Heart left ventricle (tissue), 13 donors: ENCODE data around the gene TASP1.

Experiments used
- POLR2A ChIP-seq, 2 donors: fragments of 450-650 bp; IDR thresholded peaks; one replicate each; pipeline ENCODE4 v1.6.1; 2017; ENCODE audit warnings: antibody characterized with exemption in 2 of 2, mild to moderate bottlenecking in 2 of 2, moderate library complexity in 2 of 2
- TF ChIP-seq, protein P1 (sequence below), 12 donors: fragments of 200-600 bp; sonication (generic) in 4 of 12; IDR thresholded peaks; one replicate each; pipeline versions ENCODE4 v1.5.0 to v1.8.0; 2018 to 2022; ENCODE audit warnings: antibody characterized with exemption in 12 of 12, mild to moderate bottlenecking in 5 of 12
- donor health status: ischemic (EF 13 %, LVEDD 7.1; RV severe dilation, severe dysfunction).
- donor health status: DM: no; HTN: yes; CAD: no.
- donor health status: DM: no; HTN: no; CAD: no.
- donor health status: ischemic (EF 25% LVEDD 6.9; RV normal size, moderate dysfunction).
- donor health status: ischemic (EF 25% LVEDD 5.7; RV mildly dilated, moderate dysfunction).
- donor health status: ischemic (EF 35%, LVEDD 5.7; RV mildly dilated, moderate dysfunction).
- donor health status: nonischemic (EF 11% LVEDD 7.7; RV severe dilation, severe dysfunction).
- donor health status: DM: yes; HTN: yes; CAD: no.
- donor health status: PGD.
- donor health status: ischemic (EF 29% LVEDD 5.4; RV normal size, mild dysfunction).
- donor health status: nonischemic (EF 23%, LVEDD 6.1; RV moderate dilation, normal function).

DNA sequence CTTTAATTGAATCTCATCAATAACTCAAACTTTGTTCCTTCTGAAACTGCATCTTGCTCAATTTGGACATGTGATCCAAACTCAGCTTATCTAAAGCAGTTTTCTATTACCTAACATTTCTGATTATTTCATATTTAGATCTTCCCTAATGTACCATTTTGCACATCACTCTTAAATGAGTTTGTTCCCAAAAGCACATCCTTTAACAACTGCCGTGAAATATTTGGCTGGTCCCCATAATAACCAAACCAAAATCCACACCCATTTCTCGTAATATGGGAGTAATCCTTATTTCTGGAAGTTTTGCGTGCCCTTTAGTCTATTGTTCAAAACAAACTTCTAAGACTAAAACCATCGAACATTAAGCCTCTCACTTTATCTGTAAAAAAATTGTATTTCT, 94.9 kb downstream of the TASP1 start:
- TF ChIP-seq, protein P1, sequence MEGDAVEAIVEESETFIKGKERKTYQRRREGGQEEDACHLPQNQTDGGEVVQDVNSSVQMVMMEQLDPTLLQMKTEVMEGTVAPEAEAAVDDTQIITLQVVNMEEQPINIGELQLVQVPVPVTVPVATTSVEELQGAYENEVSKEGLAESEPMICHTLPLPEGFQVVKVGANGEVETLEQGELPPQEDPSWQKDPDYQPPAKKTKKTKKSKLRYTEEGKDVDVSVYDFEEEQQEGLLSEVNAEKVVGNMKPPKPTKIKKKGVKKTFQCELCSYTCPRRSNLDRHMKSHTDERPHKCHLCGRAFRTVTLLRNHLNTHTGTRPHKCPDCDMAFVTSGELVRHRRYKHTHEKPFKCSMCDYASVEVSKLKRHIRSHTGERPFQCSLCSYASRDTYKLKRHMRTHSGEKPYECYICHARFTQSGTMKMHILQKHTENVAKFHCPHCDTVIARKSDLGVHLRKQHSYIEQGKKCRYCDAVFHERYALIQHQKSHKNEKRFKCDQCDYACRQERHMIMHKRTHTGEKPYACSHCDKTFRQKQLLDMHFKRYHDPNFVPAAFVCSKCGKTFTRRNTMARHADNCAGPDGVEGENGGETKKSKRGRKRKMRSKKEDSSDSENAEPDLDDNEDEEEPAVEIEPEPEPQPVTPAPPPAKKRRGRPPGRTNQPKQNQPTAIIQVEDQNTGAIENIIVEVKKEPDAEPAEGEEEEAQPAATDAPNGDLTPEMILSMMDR (IDR thresholded peaks at IDR 0.05): no peak
- no peak for TF ChIP-seq POLR2A (IDR thresholded peaks at IDR 0.05)
